M059J (cell line): Measurements from ENCODE around the gene MIPOL1. TPM values are rescaled to one million over a fixed set of nuclear protein-coding genes. Genes with fewer than 3 reads are reported as not detected.
"Not testable (repeated sequence)": the region's sequence is repeated elsewhere in the genome, so short reads cannot be mapped to it uniquely, and the experiment has no call there.

ENCODE experiments used
- DNase-seq: peaks from one replicate; pipeline ENCODE4 v3.0.0-alpha.2; 2012; ENCODE audit warnings: low read depth
- total RNA-seq: library from RNA; depleted of rRNA; stranded (reverse); fragments of >200 nt; shearing (Covaris generic); gene quantifications from 2 replicates; pipeline ENCODE4 v1.2.3, GENCODE V29; 2014

MIPOL1 gene
- total RNA-seq, 1 experiment from 2014 or later, result 0.12 TPM

- DNase-seq, result no peak
Observed at GRCh38 chr14:37285220-37285619, 87.5 kb downstream of the MIPOL1 start.

- DNase-seq, result no peak
Observed at GRCh38 chr14:37289688-37290087, 92.0 kb downstream of the MIPOL1 start.

- DNase-seq, result not testable (repeated sequence)
Observed at GRCh38 chr14:37295262-37295661, 97.5 kb downstream of the MIPOL1 start.

- no peak for DNase-seq
Observed at GRCh38 chr14:37311252-37311651, 113.5 kb downstream of the MIPOL1 start.

GRCh38 chr14:37318938-37319337, 121.2 kb downstream of the MIPOL1 start:
- DNase-seq, result no peak

- DNase-seq, result no peak
Observed at GRCh38 chr14:37320106-37320505, 122.4 kb downstream of the MIPOL1 start.

GRCh38 chr14:37325332-37325731, 127.6 kb downstream of the MIPOL1 start:
- no peak for DNase-seq

GRCh38 chr14:37326434-37326833, 128.7 kb downstream of the MIPOL1 start:
- DNase-seq, result no peak

- DNase-seq, result not testable (repeated sequence)
Observed at GRCh38 chr14:37327933-37328332, 130.2 kb downstream of the MIPOL1 start.

- DNase-seq, result no peak
Observed at GRCh38 chr14:37328673-37329072, 130.9 kb downstream of the MIPOL1 start.

GRCh38 chr14:37329189-37330001, 131.7 kb downstream of the MIPOL1 start:
- DNase-seq, result no peak

- no peak for DNase-seq
Observed at GRCh38 chr14:37330910-37331309, 133.2 kb downstream of the MIPOL1 start.

- DNase-seq, result no peak
Observed at GRCh38 chr14:37340353-37340752, 142.6 kb downstream of the MIPOL1 start.

- DNase-seq, result no peak
Observed at GRCh38 chr14:37343307-37344094, 145.8 kb downstream of the MIPOL1 start.

GRCh38 chr14:37363661-37364060, 165.9 kb downstream of the MIPOL1 start:
- DNase-seq, result no peak

- no peak for DNase-seq
Observed at GRCh38 chr14:37369425-37369824, 171.7 kb downstream of the MIPOL1 start.

GRCh38 chr14:37375566-37375965, 177.8 kb downstream of the MIPOL1 start:
- no peak for DNase-seq

- no peak for DNase-seq
Observed at GRCh38 chr14:37376944-37377609, 179.3 kb downstream of the MIPOL1 start.

GRCh38 chr14:37384870-37385596, 187.3 kb downstream of the MIPOL1 start:
- DNase-seq, result no peak

- DNase-seq, result not testable (repeated sequence)
Observed at GRCh38 chr14:37397157-37397940, 199.6 kb downstream of the MIPOL1 start.

GRCh38 chr14:37397941-37398215, 200.1 kb downstream of the MIPOL1 start:
- no peak for DNase-seq
